Activated CD8-positive, alpha-beta memory T cell treated with anti-CD3 and anti-CD28 coated beads, Interleukin-2, amount 50 U/mL, for 24 hours (primary cell): Measurements from ENCODE around the gene TUBA1B.

Experiments
- DNase-seq: peaks from one replicate; pipeline ENCODE4 v3.0.0-alpha.2; 2020; ENCODE audit errors: extremely low read depth

TUBA1B gene

GRCh38 chr12:49089821-49090773 lies 41.1 kb downstream of the TUBA1B start:
- DNase-seq, result no peak

- no peak for DNase-seq
These were observed 42.3 kb downstream of the TUBA1B start for GRCh38 chr12:49088932-49089330.

GRCh38 chr12:49088150-49088931 lies 42.9 kb downstream of the TUBA1B start:
- DNase-seq, result no peak

- DNase-seq, result no peak
These were observed 45.1 kb downstream of the TUBA1B start for GRCh38 chr12:49086116-49086515.

GRCh38 chr12:49084438-49084837 lies 46.8 kb downstream of the TUBA1B start:
- DNase-seq, result no peak

GRCh38 chr12:49079793-49080192 lies 51.4 kb downstream of the TUBA1B start:
- DNase-seq, result no peak
